Hepatocyte (in vitro differentiated cells): ENCODE data around the gene BPI. TPM values are rescaled to one million over a fixed set of nuclear protein-coding genes. Genes with fewer than 3 reads are reported as not detected.

ENCODE experiments used
- DNase-seq: peaks from one replicate; pipeline ENCODE4 v3.0.0-alpha.2; 2016; ENCODE audit warnings: low spot score
- H2AFZ ChIP-seq: fragments of 200-600 bp; sonication (generic); 2 replicates; pipeline ENCODE4 v1.6.0; 2016; ENCODE audit warnings: antibody characterized with exemption, mild to moderate bottlenecking
- H3K27ac ChIP-seq: fragments of 200-600 bp; sonication (generic); 2 replicates; pipeline ENCODE4 v1.5.1; 2016; ENCODE audit warnings: mild to moderate bottlenecking
- H3K27me3 ChIP-seq: fragments of 200-600 bp; sonication (generic); 2 replicates; pipeline ENCODE4 v1.6.1; 2016
- H3K36me3 ChIP-seq: fragments of 200-600 bp; sonication (generic); replicated peaks from 2 replicates; pipeline ENCODE4 v1.5.1; 2016; ENCODE audit warnings: low read depth; ENCODE audit not compliant: insufficient read depth
- H3K4me1 ChIP-seq: fragments of 200-600 bp; sonication (generic); 2 replicates; pipeline ENCODE4 v1.5.1; 2016; ENCODE audit warnings: mild to moderate bottlenecking, moderate library complexity; ENCODE audit not compliant: insufficient read depth
- H3K4me2 ChIP-seq: fragments of 200-600 bp; sonication (generic); 2 replicates; pipeline ENCODE4 v1.6.0; 2016
- H3K4me3 ChIP-seq: fragments of 200-600 bp; sonication (generic); 2 replicates; pipeline ENCODE4 v1.5.1; 2016; ENCODE audit warnings: mild to moderate bottlenecking
- H3K79me2 ChIP-seq: fragments of 200-600 bp; sonication (generic); 2 replicates; pipeline ENCODE4 v1.6.0; 2017; ENCODE audit warnings: mild to moderate bottlenecking
- H3K9me2 ChIP-seq: fragments of 200-600 bp; sonication (generic); replicated peaks from 2 replicates; pipeline ENCODE4 v1.6.0; 2017; ENCODE audit warnings: mild to moderate bottlenecking; ENCODE audit not compliant: insufficient read depth
- H3K9me3 ChIP-seq: fragments of 200-600 bp; sonication (generic); 2 replicates; pipeline ENCODE4 v1.5.1; 2016; ENCODE audit warnings: low read depth, mild to moderate bottlenecking
- H4K20me1 ChIP-seq: fragments of 200-600 bp; sonication (generic); 2 replicates; pipeline ENCODE4 v1.6.0; 2016; ENCODE audit warnings: mild to moderate bottlenecking; ENCODE audit not compliant: insufficient read depth, poor library complexity, severe bottlenecking
- CTCF ChIP-seq: fragments of 200-600 bp; sonication (generic); IDR thresholded peaks from 2 replicates; pipeline ENCODE4 v1.5.1; 2016; ENCODE audit warnings: antibody characterized with exemption, mild to moderate bottlenecking; ENCODE audit not compliant: poor library complexity
- EZH2 ChIP-seq: fragments of 200-600 bp; sonication (generic); IDR thresholded peaks from 2 replicates; pipeline ENCODE4 v1.6.1; 2016; ENCODE audit warnings: antibody characterized with exemption, mild to moderate bottlenecking, borderline replicate concordance
- EZH2phosphoT487 ChIP-seq: fragments of 200-600 bp; sonication (generic); IDR thresholded peaks from one replicate; pipeline ENCODE4 v1.6.1; 2018; ENCODE audit warnings: antibody characterized with exemption, mild to moderate bottlenecking, low read depth, moderate library complexity; ENCODE audit not compliant: unreplicated experiment, severe bottlenecking
- WGBS: methylation state at CpG from one replicate; pipeline ENCODE4 v1.1.6; 2016; ENCODE audit warnings: low lambda C conversion rate; ENCODE audit errors: missing lambda C conversion rate; 5-methylcytosine and 5-hydroxymethylcytosine counted together
- polyA plus RNA-seq: library from polyadenylated mRNA; unstranded; fragments of >200 nt; fragmentation: Nextera tagmentation; extraction: Ambion mirVana; gene quantifications from 2 replicates; pipeline ENCODE4 v1.2.1, GENCODE V29; 2016
- total RNA-seq: library from RNA; depleted of rRNA; stranded (reverse); fragments of >200 nt; gene quantifications from 2 replicates; pipeline ENCODE4 v1.2.3, GENCODE V29; 2014

Gene BPI
- total and polyA plus RNA-seq, 2 experiments from 2014 or later: 0.63 to 0.66 TPM

DNA sequence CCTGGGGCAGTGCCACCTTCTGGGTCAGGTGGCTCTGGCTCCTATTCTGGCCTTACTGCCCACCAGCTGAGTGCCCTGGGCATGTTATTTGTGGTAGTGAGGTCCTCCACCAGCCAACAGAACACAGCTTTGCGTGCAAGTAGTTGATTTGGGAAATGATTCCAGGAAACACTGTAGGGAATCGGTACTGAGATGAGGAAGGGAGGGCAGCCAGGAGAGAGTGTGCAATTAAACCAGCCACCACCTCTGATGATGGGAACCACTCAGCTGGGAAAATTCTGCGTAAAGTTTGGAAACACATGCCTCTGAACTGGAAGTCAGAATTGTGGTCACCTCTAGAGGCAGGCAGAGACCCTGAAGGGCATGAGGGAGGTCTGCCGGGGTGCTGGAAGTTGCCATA, 42.8 kb downstream of the BPI start:
- Histone ChIP-seq H3K4me1 (peaks cover 20% of the 10 kb centered on the region), H3K9me3 (no peaks in the 10 kb centered on the region), H3K4me2 (no peak overlapping the region), H3K27ac (no peak overlapping the region), H2AFZ (no peak overlapping the region), H3K36me3 (no peaks in the 10 kb centered on the region), H3K9me2 (no peaks in the 10 kb centered on the region), H3K79me2 (no peaks in the 10 kb centered on the region), H3K27me3 (no peaks in the 10 kb centered on the region), H3K4me3 (no peak overlapping the region), H4K20me1 (no peaks in the 10 kb centered on the region)
- 89% methylated on average over 4 of the region's 4 CpGs for WGBS
- DNase-seq: no peak
- no peak for TF ChIP-seq EZH2
- TF ChIP-seq EZH2phosphoT487: no peak
- TF ChIP-seq CTCF: no peak

GRCh38 chr20:38349856-38350255, 45.9 kb downstream of the BPI start:
- H3K9me3 ChIP-seq: no peaks in the 10 kb centered on the region
- H3K79me2 ChIP-seq: no peaks in the 10 kb centered on the region
- H3K9me2 ChIP-seq: no peaks in the 10 kb centered on the region
- no peaks in the 10 kb centered on the region for H4K20me1 ChIP-seq
- no peak overlapping the region for H3K4me2 ChIP-seq
- TF ChIP-seq EZH2phosphoT487: no peak
- TF ChIP-seq CTCF: no peak
- no peak for TF ChIP-seq EZH2
- WGBS: 80% methylated on average over 5 of the region's 5 CpGs
- no peaks in the 10 kb centered on the region for H3K4me1 ChIP-seq
- H2AFZ ChIP-seq: no peak overlapping the region
- DNase-seq: no peak
- no peaks in the 10 kb centered on the region for H3K36me3 ChIP-seq
- no peaks in the 10 kb centered on the region for H3K27me3 ChIP-seq
- no peak overlapping the region for H3K27ac ChIP-seq
- H3K4me3 ChIP-seq: no peak overlapping the region

- H4K20me1 ChIP-seq: no peaks in the 10 kb centered on the region
- H3K9me2 ChIP-seq: no peaks in the 10 kb centered on the region
- TF ChIP-seq EZH2: no peak
- no peak for TF ChIP-seq CTCF
- no peak for TF ChIP-seq EZH2phosphoT487
- H2AFZ ChIP-seq: no peak overlapping the region
- no peak overlapping the region for H3K4me2 ChIP-seq
- H3K4me3 ChIP-seq: no peak overlapping the region
- no peaks in the 10 kb centered on the region for H3K27me3 ChIP-seq
- H3K27ac ChIP-seq: no peak overlapping the region
- no peaks in the 10 kb centered on the region for H3K4me1 ChIP-seq
- H3K36me3 ChIP-seq: no peaks in the 10 kb centered on the region
- no peaks in the 10 kb centered on the region for H3K79me2 ChIP-seq
- H3K9me3 ChIP-seq: no peaks in the 10 kb centered on the region
- no peak for DNase-seq
- 77% methylated on average over 15 of the region's 15 CpGs for WGBS
These were observed 47.2 kb downstream of the BPI start for GRCh38 chr20:38350879-38351775.
